WTC11 (cell line): ENCODE measurements around the gene REEP1. TPM values are rescaled to one million over a fixed set of nuclear protein-coding genes. Genes with fewer than 3 reads are reported as not detected.

ENCODE experiments used
- ATAC-seq: fragments of 200-7000 bp; cut with Tn5 transposase; 2 replicates; pipeline ENCODE4 v1.10.0; 2021; ENCODE audit warnings: mild to moderate bottlenecking, moderate library complexity
- CTCF ChIA-PET: fragments of 300-600 bp; sonication (Branson Sonifier 250); formaldehyde crosslinking; loops from one replicate; lab custom pipeline; 2021; ENCODE audit warnings: antibody characterized with exemption; lab: Charles Lee
- POLR2A ChIA-PET: fragments of 350-600 bp; sonication (Branson Sonifier 250); formaldehyde crosslinking; loops from one replicate; lab custom pipeline; 2021; ENCODE audit warnings: antibody characterized with exemption; lab: Charles Lee
- DNase-seq: peaks from one replicate; pipeline ENCODE4 v3.0.0; 2021; ENCODE audit warnings: low spot score
- H3K27ac Mint-ChIP-seq: 2 replicates; pipeline ENCODE4 v1.8.0; 2021; ENCODE audit warnings: mixed read lengths
- H3K27me3 Mint-ChIP-seq: 2 replicates; pipeline ENCODE4 v1.8.0; 2021; ENCODE audit warnings: low read depth, mild to moderate bottlenecking, moderate library complexity, mixed read lengths
- H3K36me3 Mint-ChIP-seq: 2 replicates; pipeline ENCODE4 v1.8.0; 2021; ENCODE audit warnings: mixed read lengths
- H3K4me1 Mint-ChIP-seq: 2 replicates; pipeline ENCODE4 v1.8.0; 2022; ENCODE audit warnings: mixed read lengths
- H3K4me3 Mint-ChIP-seq: 2 replicates; pipeline ENCODE4 v1.8.0; 2021; ENCODE audit warnings: mild to moderate bottlenecking, moderate library complexity, mixed read lengths
- H3K9me3 Mint-ChIP-seq: 2 replicates; pipeline ENCODE4 v1.8.0; 2021; ENCODE audit warnings: mixed read lengths
- ATF1 ChIP-seq: sonication (generic); formaldehyde crosslinking; IDR thresholded peaks from 2 replicates; pipeline ENCODE4 v1.8.1; 2023; ENCODE audit warnings: mild to moderate bottlenecking, moderate library complexity, missing genetic modification reagents
- CBFB ChIP-seq: sonication (generic); formaldehyde crosslinking; IDR thresholded peaks from 2 replicates; pipeline ENCODE4 v1.8.1; 2022; ENCODE audit warnings: mild to moderate bottlenecking, low read depth, missing genetic modification reagents
- EMX1 ChIP-seq: fragments of 250-450 bp; sonication (Bioruptor Pico); IDR thresholded peaks from 2 replicates; pipeline ENCODE4 v1.8.0; 2021; ENCODE audit warnings: mild to moderate bottlenecking
- ESRRA ChIP-seq: sonication (generic); formaldehyde crosslinking; IDR thresholded peaks from 2 replicates; pipeline ENCODE4 v1.8.1; 2022; ENCODE audit warnings: mild to moderate bottlenecking, missing genetic modification reagents, borderline replicate concordance
- ETV6 ChIP-seq: sonication (generic); formaldehyde crosslinking; IDR thresholded peaks from 2 replicates; pipeline ENCODE4 v1.8.1; 2022; ENCODE audit warnings: mild to moderate bottlenecking, missing genetic modification reagents
- GTF2I ChIP-seq: fragments of 250-450 bp; sonication (Bioruptor Pico); conservative IDR thresholded peaks from 2 replicates; pipeline ENCODE4 v1.4.0; 2021; ENCODE audit warnings: mild to moderate bottlenecking
- HMGA2 ChIP-seq: fragments of 250-450 bp; sonication (Bioruptor Pico); IDR thresholded peaks from 2 replicates; pipeline ENCODE4 v1.4.0; 2021; ENCODE audit warnings: mild to moderate bottlenecking, moderate library complexity
- NR3C1 ChIP-seq: sonication (generic); formaldehyde crosslinking; conservative IDR thresholded peaks from 2 replicates; pipeline ENCODE4 v1.8.1; 2023; ENCODE audit warnings: low read depth, mild to moderate bottlenecking, missing genetic modification reagents
- PRDM15 ChIP-seq: sonication (generic); formaldehyde crosslinking; IDR thresholded peaks from 2 replicates; pipeline ENCODE4 v1.8.0; 2022; ENCODE audit warnings: missing genetic modification reagents
- RORB ChIP-seq: fragments of 250-450 bp; sonication (Bioruptor Pico); IDR thresholded peaks from 2 replicates; pipeline ENCODE4 v1.9.0; 2021; ENCODE audit warnings: mild to moderate bottlenecking
- SMAD3 ChIP-seq: sonication (generic); formaldehyde crosslinking; IDR thresholded peaks from 2 replicates; pipeline ENCODE4 v1.8.0; 2022; ENCODE audit warnings: missing genetic modification reagents, mild to moderate bottlenecking, borderline replicate concordance
- SMAD4 ChIP-seq: sonication (generic); formaldehyde crosslinking; IDR thresholded peaks from 2 replicates; pipeline ENCODE4 v1.8.0; 2022; ENCODE audit warnings: mild to moderate bottlenecking, missing genetic modification reagents
- TCF7 ChIP-seq: sonication (generic); formaldehyde crosslinking; IDR thresholded peaks from 2 replicates; pipeline ENCODE4 v1.8.0; 2022; ENCODE audit warnings: mild to moderate bottlenecking, low read depth, missing genetic modification reagents, moderate library complexity
- TEAD4 ChIP-seq: sonication (generic); formaldehyde crosslinking; IDR thresholded peaks from 2 replicates; pipeline ENCODE4 v1.8.0; 2022; ENCODE audit warnings: mild to moderate bottlenecking, missing genetic modification reagents
- TP53 ChIP-seq: sonication (generic); formaldehyde crosslinking; IDR thresholded peaks from 2 replicates; pipeline ENCODE4 v1.8.1; 2023; ENCODE audit warnings: mild to moderate bottlenecking, missing genetic modification reagents
- ZBTB21 ChIP-seq: sonication (generic); formaldehyde crosslinking; IDR thresholded peaks from 2 replicates; pipeline ENCODE4 v1.8.1; 2023; ENCODE audit warnings: mild to moderate bottlenecking, missing genetic modification reagents, borderline replicate concordance
- ZNF138 ChIP-seq: sonication (generic); formaldehyde crosslinking; conservative IDR thresholded peaks from 2 replicates; pipeline ENCODE4 v1.8.1; 2022; ENCODE audit warnings: mild to moderate bottlenecking, moderate library complexity, missing genetic modification reagents
- ZNF219 ChIP-seq: sonication (generic); formaldehyde crosslinking; IDR thresholded peaks from 2 replicates; pipeline ENCODE4 v1.8.0; 2023; ENCODE audit warnings: missing genetic modification reagents, mild to moderate bottlenecking, borderline replicate concordance
- ZNF232 ChIP-seq: sonication (generic); formaldehyde crosslinking; IDR thresholded peaks from 2 replicates; pipeline ENCODE4 v1.8.0; 2022; ENCODE audit warnings: mild to moderate bottlenecking, missing genetic modification reagents
- ZNF416 ChIP-seq: fragments of 250-450 bp; sonication (Bioruptor Pico); IDR thresholded peaks from 2 replicates; pipeline ENCODE4 v1.9.0; 2021; ENCODE audit warnings: mild to moderate bottlenecking, inconsistent platforms
- ZNF512 ChIP-seq: sonication (generic); formaldehyde crosslinking; IDR thresholded peaks from 2 replicates; pipeline ENCODE4 v1.8.1; 2022; ENCODE audit warnings: missing genetic modification reagents, borderline replicate concordance
- ZSCAN18 ChIP-seq: fragments of 250-450 bp; sonication (Bioruptor Pico); IDR thresholded peaks from 2 replicates; pipeline ENCODE4 v2.1.2; 2022; ENCODE audit warnings: mild to moderate bottlenecking, moderate library complexity
- total RNA-seq: library from RNA; stranded (reverse); gene quantifications from 3 replicates; pipeline ENCODE4 v1.2.3, GENCODE V29; 2021
- TF ChIP-seq, protein P1 (sequence below): fragments of 250-450 bp; sonication (Bioruptor Pico); IDR thresholded peaks from 2 replicates; pipeline ENCODE4 v1.9.0; 2021; ENCODE audit warnings: mild to moderate bottlenecking
- TF ChIP-seq, protein P2 (sequence below): fragments of 250-450 bp; sonication (Bioruptor Pico); IDR thresholded peaks from 2 replicates; pipeline ENCODE4 v1.9.0; 2021; ENCODE audit warnings: mild to moderate bottlenecking
- TF ChIP-seq, protein P3 (sequence below): sonication (generic); formaldehyde crosslinking; IDR thresholded peaks from 2 replicates; pipeline ENCODE4 v1.8.1; 2023; ENCODE audit warnings: mild to moderate bottlenecking, missing genetic modification reagents, moderate library complexity
- TF ChIP-seq, protein P4 (sequence below): sonication (generic); formaldehyde crosslinking; IDR thresholded peaks from 2 replicates; pipeline ENCODE4 v1.8.0; 2022; ENCODE audit warnings: mild to moderate bottlenecking, missing genetic modification reagents

REEP1 gene
- total RNA-seq, 1 experiment from 2014 or later: 1.9 TPM

- H3K4me3 Mint-ChIP-seq: no peak overlapping the region
- no peaks in the 10 kb centered on the region for H3K36me3 Mint-ChIP-seq
- no peaks in the 10 kb centered on the region for H3K9me3 Mint-ChIP-seq
- peaks cover 6% of the 10 kb centered on the region; the same call in 1 of the 2 replicates for H3K27me3 Mint-ChIP-seq
- ATAC-seq (no peak), DNase-seq (no peak)
- ChIA-PET CTCF (no interaction called here), POLR2A (no interaction called here)
- TF ChIP-seq ZNF232 (CRISPR knock-in tag): no peak
- no peak for TF ChIP-seq ZNF416 (CRISPR knock-in tag)
- no peak for TF ChIP-seq ESRRA (CRISPR knock-in tag)
- TF ChIP-seq NR3C1: no peak
- TF ChIP-seq SMAD4 (CRISPR knock-in tag): no peak
- no peak for TF ChIP-seq CBFB
- TF ChIP-seq ZBTB21 (CRISPR knock-in tag): no peak
- no peak for TF ChIP-seq ZNF219
- no peak for TF ChIP-seq TCF7
- no peak for TF ChIP-seq HMGA2 (CRISPR knock-in tag)
- TF ChIP-seq RORB (CRISPR knock-in tag): no peak
- TF ChIP-seq TP53 (CRISPR knock-in tag): no peak
- TF ChIP-seq, protein P1, sequence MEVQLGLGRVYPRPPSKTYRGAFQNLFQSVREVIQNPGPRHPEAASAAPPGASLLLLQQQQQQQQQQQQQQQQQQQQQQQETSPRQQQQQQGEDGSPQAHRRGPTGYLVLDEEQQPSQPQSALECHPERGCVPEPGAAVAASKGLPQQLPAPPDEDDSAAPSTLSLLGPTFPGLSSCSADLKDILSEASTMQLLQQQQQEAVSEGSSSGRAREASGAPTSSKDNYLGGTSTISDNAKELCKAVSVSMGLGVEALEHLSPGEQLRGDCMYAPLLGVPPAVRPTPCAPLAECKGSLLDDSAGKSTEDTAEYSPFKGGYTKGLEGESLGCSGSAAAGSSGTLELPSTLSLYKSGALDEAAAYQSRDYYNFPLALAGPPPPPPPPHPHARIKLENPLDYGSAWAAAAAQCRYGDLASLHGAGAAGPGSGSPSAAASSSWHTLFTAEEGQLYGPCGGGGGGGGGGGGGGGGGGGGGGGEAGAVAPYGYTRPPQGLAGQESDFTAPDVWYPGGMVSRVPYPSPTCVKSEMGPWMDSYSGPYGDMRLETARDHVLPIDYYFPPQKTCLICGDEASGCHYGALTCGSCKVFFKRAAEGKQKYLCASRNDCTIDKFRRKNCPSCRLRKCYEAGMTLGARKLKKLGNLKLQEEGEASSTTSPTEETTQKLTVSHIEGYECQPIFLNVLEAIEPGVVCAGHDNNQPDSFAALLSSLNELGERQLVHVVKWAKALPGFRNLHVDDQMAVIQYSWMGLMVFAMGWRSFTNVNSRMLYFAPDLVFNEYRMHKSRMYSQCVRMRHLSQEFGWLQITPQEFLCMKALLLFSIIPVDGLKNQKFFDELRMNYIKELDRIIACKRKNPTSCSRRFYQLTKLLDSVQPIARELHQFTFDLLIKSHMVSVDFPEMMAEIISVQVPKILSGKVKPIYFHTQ (CRISPR knock-in tag): no peak
- no peak for TF ChIP-seq ZSCAN18 (CRISPR knock-in tag)
- TF ChIP-seq TEAD4 (CRISPR knock-in tag): no peak
- no peak for TF ChIP-seq EMX1 (CRISPR knock-in tag)
- TF ChIP-seq, protein P2, sequence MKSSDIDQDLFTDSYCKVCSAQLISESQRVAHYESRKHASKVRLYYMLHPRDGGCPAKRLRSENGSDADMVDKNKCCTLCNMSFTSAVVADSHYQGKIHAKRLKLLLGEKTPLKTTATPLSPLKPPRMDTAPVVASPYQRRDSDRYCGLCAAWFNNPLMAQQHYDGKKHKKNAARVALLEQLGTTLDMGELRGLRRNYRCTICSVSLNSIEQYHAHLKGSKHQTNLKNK (CRISPR knock-in tag): no peak
- TF ChIP-seq SMAD3 (CRISPR knock-in tag): no peak
- TF ChIP-seq, protein P3, sequence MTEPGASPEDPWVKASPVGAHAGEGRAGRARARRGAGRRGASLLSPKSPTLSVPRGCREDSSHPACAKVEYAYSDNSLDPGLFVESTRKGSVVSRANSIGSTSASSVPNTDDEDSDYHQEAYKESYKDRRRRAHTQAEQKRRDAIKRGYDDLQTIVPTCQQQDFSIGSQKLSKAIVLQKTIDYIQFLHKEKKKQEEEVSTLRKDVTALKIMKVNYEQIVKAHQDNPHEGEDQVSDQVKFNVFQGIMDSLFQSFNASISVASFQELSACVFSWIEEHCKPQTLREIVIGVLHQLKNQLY (CRISPR knock-in tag): no peak
- no peak for TF ChIP-seq ATF1 (CRISPR knock-in tag)
- H3K27ac Mint-ChIP-seq: no peak overlapping the region
- H3K4me1 Mint-ChIP-seq: peaks cover 11% of the 10 kb centered on the region
Measured at GRCh38 chr2:86239745-86240144, 97.7 kb downstream of the REEP1 start.

GRCh38 chr2:86239326-86239725 is 98.1 kb downstream of the REEP1 start:
- DNase-seq (no peak), ATAC-seq (no peak)
- H3K36me3 Mint-ChIP-seq: no peaks in the 10 kb centered on the region
- H3K27ac Mint-ChIP-seq: no peak overlapping the region
- no peak overlapping the region for H3K4me3 Mint-ChIP-seq
- H3K4me1 Mint-ChIP-seq: peaks cover 11% of the 10 kb centered on the region
- peaks cover 6% of the 10 kb centered on the region; the same call in 1 of the 2 replicates for H3K27me3 Mint-ChIP-seq
- POLR2A ChIA-PET: no interaction called here
- H3K9me3 Mint-ChIP-seq: no peaks in the 10 kb centered on the region
- CTCF ChIA-PET: no interaction called here
- TF ChIP-seq, protein P4, sequence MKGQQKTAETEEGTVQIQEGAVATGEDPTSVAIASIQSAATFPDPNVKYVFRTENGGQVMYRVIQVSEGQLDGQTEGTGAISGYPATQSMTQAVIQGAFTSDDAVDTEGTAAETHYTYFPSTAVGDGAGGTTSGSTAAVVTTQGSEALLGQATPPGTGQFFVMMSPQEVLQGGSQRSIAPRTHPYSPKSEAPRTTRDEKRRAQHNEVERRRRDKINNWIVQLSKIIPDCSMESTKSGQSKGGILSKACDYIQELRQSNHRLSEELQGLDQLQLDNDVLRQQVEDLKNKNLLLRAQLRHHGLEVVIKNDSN (CRISPR knock-in tag): no peak
- no peak for TF ChIP-seq NR3C1
- TF ChIP-seq PRDM15: no peak
- TF ChIP-seq ETV6 (CRISPR knock-in tag): no peak
- no peak for TF ChIP-seq ZNF138 (CRISPR knock-in tag)
- TF ChIP-seq ZNF512 (CRISPR knock-in tag): no peak
- TF ChIP-seq GTF2I: no peak
- no peak for TF ChIP-seq HMGA2 (CRISPR knock-in tag)
- no peak for TF ChIP-seq ESRRA (CRISPR knock-in tag)
